Uterus (tissue), 4 donors: ENCODE results near the gene MRPL49. TPM values are rescaled to one million over a fixed set of nuclear protein-coding genes. Genes with fewer than 3 reads are reported as not detected.
A peak's percentile ranks its signal among the peaks of the same experiment; 100 is the strongest.

ENCODE experiments used
- DNase-seq, 2 donors: peaks; one replicate each; pipeline ENCODE4 v3.0.0-alpha.2; 2019 to 2020
- H3K27ac ChIP-seq, 2 donors: fragments of 200-600 bp; sonication (generic); 1 replicate in 1 of 2; 2 replicates in 1 of 2; pipeline ENCODE4 v1.5.1; 2016 to 2018
- H3K27me3 ChIP-seq, 2 donors: fragments of 200-600 bp; sonication (generic); one replicate each; pipeline ENCODE4 v1.5.1; 2018 to 2019; ENCODE audit warnings: control low read depth in 1 of 2
- H3K36me3 ChIP-seq, 2 donors: fragments of 200-600 bp; sonication (generic); one replicate each; pipeline ENCODE4 v1.5.1; 2019; ENCODE audit warnings: control low read depth in 1 of 2
- H3K4me1 ChIP-seq, 2 donors: fragments of 200-600 bp; sonication (generic); one replicate each; pipeline ENCODE4 v1.5.1; 2018 to 2019; ENCODE audit warnings: control low read depth in 1 of 2
- H3K4me3 ChIP-seq, 2 donors: fragments of 200-600 bp; sonication (generic); 1 replicate in 1 of 2; 2 replicates in 1 of 2; pipeline ENCODE4 v1.5.1; 2018 to 2019; ENCODE audit warnings: mild to moderate bottlenecking in 1 of 2
- H3K9me3 ChIP-seq, 2 donors: fragments of 200-600 bp; sonication (generic); one replicate each; pipeline ENCODE4 v1.5.1; 2019; ENCODE audit warnings: control low read depth in 1 of 2
- POLR2A ChIP-seq, 2 donors: fragments of 450-650 bp; IDR thresholded peaks; one replicate each; pipeline ENCODE4 v1.6.1; 2016; ENCODE audit warnings: antibody characterized with exemption in 2 of 2, mild to moderate bottlenecking in 1 of 2, moderate library complexity in 1 of 2
- intact Hi-C: fragments of 100-400 bp; cut with DNase I; formaldehyde crosslinking; loops from one replicate; pipeline ENCODE4 v1.15.1; 2023; ENCODE audit warnings: low total_unique reads
- total RNA-seq, 4 donors: library from RNA; depleted of rRNA in 3 of 4; stranded (reverse); fragments of >200 nt in 3 of 4; gene quantifications; one replicate each; pipeline versions ENCODE4 v1.1.0 to v1.2.4, GENCODE V29; 2014 to 2023
- TF ChIP-seq, protein P1 (sequence below), 4 experiments: fragments of 200-600 bp in 2 of 4; fragments of 450-650 bp in 2 of 4; sonication (generic) in 2 of 4; IDR thresholded peaks; one replicate each; pipeline ENCODE4 v1.5.1; 2016 to 2019; ENCODE audit warnings: antibody characterized with exemption in 4 of 4, mild to moderate bottlenecking in 2 of 4, moderate library complexity in 1 of 4
- donor health status: DM: yes; HTN: yes; CAD: no.

Gene MRPL49
- total RNA-seq, 4 donors from 2014 or later, result 27.6 to 69.2 (median 57.8) TPM

DNA sequence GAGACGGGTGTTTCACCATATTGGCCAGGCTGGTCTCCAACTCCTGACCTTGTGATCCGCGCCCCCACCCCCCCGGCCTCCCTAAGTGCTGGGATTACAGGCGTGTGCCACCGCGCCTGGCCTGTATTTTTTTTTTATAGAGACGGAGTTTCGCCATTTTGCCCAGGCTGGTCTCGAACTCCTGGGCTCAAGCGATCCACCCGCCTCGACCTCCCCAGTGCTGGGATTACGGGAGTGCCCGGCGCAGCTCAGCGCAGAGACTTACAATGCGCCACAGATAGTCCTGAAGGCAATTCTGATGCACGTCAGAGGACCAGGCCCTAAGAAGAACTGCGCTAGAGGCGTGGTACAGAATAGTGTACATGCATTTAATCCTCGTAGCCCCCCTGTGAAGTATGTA, 26.7 kb upstream of the MRPL49 start:
- H3K4me3 ChIP-seq, result no peak overlapping the region
- TF ChIP-seq, protein P1, sequence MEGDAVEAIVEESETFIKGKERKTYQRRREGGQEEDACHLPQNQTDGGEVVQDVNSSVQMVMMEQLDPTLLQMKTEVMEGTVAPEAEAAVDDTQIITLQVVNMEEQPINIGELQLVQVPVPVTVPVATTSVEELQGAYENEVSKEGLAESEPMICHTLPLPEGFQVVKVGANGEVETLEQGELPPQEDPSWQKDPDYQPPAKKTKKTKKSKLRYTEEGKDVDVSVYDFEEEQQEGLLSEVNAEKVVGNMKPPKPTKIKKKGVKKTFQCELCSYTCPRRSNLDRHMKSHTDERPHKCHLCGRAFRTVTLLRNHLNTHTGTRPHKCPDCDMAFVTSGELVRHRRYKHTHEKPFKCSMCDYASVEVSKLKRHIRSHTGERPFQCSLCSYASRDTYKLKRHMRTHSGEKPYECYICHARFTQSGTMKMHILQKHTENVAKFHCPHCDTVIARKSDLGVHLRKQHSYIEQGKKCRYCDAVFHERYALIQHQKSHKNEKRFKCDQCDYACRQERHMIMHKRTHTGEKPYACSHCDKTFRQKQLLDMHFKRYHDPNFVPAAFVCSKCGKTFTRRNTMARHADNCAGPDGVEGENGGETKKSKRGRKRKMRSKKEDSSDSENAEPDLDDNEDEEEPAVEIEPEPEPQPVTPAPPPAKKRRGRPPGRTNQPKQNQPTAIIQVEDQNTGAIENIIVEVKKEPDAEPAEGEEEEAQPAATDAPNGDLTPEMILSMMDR (IDR thresholded peaks at IDR 0.05), result no peak
- TF ChIP-seq POLR2A (IDR thresholded peaks at IDR 0.05), result no peak
- H3K27ac ChIP-seq, result peak overlapping the region; percentile 85 to 91
- peaks cover 0 to 6% of the 10 kb centered on the region in 2 donors for H3K4me1 ChIP-seq
- H3K36me3 ChIP-seq, result no peaks in the 10 kb centered on the region
- peak in 1 of 2 donors; percentile 30 for DNase-seq
- H3K9me3 ChIP-seq, result no peaks in the 10 kb centered on the region
- H3K27me3 ChIP-seq, result no peaks in the 10 kb centered on the region
- intact Hi-C loops, result no loop called here

DNA sequence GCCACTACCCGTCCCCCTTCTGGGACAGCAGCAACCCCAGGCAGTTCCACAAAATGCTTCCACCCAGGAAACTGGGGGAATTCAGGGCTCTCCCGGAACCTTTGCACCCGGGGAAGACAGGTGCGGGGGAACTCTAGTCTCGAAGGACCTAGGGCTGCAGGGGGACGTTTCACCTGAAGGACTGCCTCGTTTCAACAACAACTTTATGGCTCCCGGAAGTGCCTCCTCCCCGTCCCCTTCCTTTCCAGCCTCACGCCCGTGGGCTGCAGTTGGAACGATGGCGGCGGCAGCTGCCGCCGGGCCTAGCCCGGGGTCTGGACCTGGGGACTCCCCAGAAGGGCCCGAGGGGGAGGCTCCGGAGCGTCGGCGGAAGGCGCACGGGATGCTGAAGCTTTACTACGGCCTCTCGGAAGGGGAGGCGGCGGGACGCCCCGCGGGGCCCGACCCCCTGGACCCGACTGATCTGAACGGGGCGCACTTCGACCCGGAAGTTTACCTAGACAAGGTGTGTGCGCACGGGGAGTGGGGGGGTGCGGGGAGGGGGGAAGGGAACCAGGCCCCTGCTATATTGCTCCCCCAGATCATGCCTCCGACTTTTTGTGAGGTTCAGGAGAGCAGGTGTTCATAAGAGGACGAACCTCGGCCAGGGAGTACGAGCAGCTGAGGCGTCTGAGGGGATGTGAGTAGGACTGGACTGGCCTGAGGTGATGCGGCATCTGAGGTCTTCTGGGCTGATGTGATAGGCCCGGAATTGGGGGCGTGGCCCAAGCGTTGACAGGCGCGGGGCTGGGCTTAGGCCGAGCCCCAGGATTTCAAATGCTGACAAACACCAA, 25.9 kb upstream of the MRPL49 start, which contains the start of gene VPS51:
Gene VPS51, plus strand, starts transcription at position 241 of the 833 bp plus-strand sequence. Its CDS starts 37 bp downstream, at position 278.
- H3K27ac ChIP-seq, result peak within 1 kb of the TSS; percentile 85 to 91
- intact Hi-C loops, result no loop called here

DNA sequence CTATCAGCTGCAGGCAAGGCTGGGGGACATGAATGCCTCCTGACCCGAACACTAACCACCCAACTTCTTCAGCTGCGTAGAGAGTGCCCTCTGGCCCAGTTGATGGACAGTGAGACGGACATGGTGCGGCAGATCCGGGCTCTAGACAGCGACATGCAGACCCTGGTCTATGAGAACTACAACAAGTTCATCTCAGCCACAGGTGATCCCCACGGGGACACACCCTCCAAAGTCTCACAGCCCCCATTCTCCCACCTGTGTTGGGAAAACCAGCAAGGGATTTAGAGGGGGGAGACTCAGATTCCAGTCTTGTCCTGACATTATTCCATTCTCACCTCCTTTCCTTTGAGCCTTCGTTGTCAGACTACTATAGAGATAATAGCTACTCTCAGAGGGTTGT, 25.2 kb upstream of the MRPL49 start:
- Histone ChIP-seq H3K4me1 (peaks cover 0 to 6% of the 10 kb centered on the region in 2 donors), H3K36me3 (no peaks in the 10 kb centered on the region), H3K27ac (peak overlapping the region; percentile 85 to 91), H3K4me3 (peak overlapping the region; percentile 80 to 91), H3K27me3 (no peaks in the 10 kb centered on the region), H3K9me3 (no peaks in the 10 kb centered on the region)
- intact Hi-C loops, result no loop called here
- DNase-seq, result no peak
- TF ChIP-seq, protein P1 (IDR thresholded peaks at IDR 0.05), result no peak
- no peak for TF ChIP-seq POLR2A (IDR thresholded peaks at IDR 0.05)

More for the DNA sequence above, 25.9 kb upstream of the MRPL49 start, which contains the start of gene VPS51:
- Histone ChIP-seq H3K4me1 (peaks cover 0 to 6% of the 10 kb centered on the region in 2 donors), H3K36me3 (no peaks in the 10 kb centered on the region), H3K9me3 (no peaks in the 10 kb centered on the region), H3K27me3 (no peaks in the 10 kb centered on the region), H3K4me3 (peak within 1 kb of the TSS; percentile 80 to 91)
- DNase-seq, result peak; percentile 83 to 88
- peak; percentile 20 to 58 for TF ChIP-seq POLR2A (IDR thresholded peaks at IDR 0.05)
- TF ChIP-seq, protein P1 (IDR thresholded peaks at IDR 0.05), result peak in 2 of 4 experiments; percentile 35 to 57

DNA sequence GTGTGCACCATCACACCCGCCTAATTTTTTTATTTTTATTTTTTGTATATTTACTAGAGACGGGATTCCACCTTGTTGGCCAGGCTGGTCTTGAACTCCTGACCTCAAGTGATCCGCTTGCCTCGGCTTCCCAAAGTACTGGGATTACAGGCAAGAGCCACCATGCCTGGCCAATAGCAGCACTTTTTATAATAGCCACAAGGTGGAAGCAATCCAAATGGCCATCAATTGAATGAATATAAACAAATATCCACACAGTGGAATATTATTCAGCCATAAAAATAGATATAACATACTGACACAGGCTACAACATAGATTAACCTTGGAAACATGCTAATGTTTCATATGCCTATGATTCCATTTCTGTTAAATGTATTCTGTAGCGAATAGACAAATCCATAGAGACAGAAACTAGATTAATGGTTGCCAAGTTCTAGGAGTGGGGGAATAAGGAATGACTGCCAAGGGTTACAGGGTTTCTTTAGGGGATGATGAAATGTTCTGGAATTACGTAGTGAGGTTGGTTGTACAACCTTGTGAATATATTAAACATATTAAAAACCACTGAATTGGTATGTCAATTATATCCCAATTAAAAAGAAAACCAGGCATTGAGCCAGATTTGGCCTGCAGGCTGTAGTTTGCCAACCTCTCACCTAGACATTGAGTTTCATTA, 21.3 kb upstream of the MRPL49 start:
- intact Hi-C loops, result no loop called here

More for the DNA sequence above, 21.3 kb upstream of the MRPL49 start:
- peaks cover 0 to 6% of the 10 kb centered on the region in 2 donors for H3K4me1 ChIP-seq
- TF ChIP-seq, protein P1 (IDR thresholded peaks at IDR 0.05), result no peak
- no peak for TF ChIP-seq POLR2A (IDR thresholded peaks at IDR 0.05)
- no peak overlapping the region for H3K4me3 ChIP-seq
- no peaks in the 10 kb centered on the region for H3K36me3 ChIP-seq
- H3K27me3 ChIP-seq, result no peaks in the 10 kb centered on the region
- no peak for DNase-seq
- H3K27ac ChIP-seq, result no peak overlapping the region
- no peaks in the 10 kb centered on the region for H3K9me3 ChIP-seq
